Measurements from ENCODE around the gene GRAMD1B.
"Not testable (repeated sequence)": the region's sequence is repeated elsewhere in the genome, so short reads cannot be mapped to it uniquely, and the experiment has no call there.

Gene GRAMD1B

DNA sequence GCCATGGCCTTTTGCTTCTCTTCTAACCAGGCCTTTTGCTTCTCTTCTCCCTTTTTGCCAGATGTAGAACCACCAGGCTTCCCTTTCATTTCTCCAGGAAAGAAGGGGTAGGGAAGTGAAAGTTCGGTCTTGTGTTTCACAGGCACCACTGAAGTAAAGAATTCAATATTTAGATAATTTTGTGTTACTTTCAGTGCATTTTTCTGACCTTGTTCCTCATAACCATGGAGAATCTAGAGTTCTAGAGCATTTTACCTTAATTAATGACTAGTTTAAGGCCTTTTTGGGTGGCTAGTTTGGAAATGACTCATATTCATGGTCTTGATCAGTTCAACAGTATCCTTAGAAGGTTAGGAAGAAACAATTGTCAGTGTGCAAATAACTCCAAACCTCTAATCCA lies 22.7 kb downstream of the GRAMD1B start:
- Histone ChIP-seq H3K9me3 (ENCODE audit: control insufficient read depth, insufficient read depth, low read length) (no peaks in the 10 kb centered on the region), H3K4me1 (ENCODE audit: control insufficient read depth, low read length) (peaks cover 6% of the 10 kb centered on the region), H3F3A (ENCODE audit: control insufficient read depth, insufficient read depth) (no peaks in the 10 kb centered on the region), H3K36me3 (ENCODE audit: control insufficient read depth, low read length) (no peaks in the 10 kb centered on the region), H3K27ac (ENCODE audit: low read depth, low read length) (no peak overlapping the region), H3K9me2 (replicated peaks; ENCODE audit: control insufficient read depth, low read length) (no peaks in the 10 kb centered on the region), H4K20me1 (ENCODE audit: control insufficient read depth, insufficient read depth, low read depth, low read length) (no peaks in the 10 kb centered on the region), H3K4me3 (ENCODE audit: low read length) (no peak overlapping the region), H3K4me2 (ENCODE audit: low read length) (no peak overlapping the region), H3K79me2 (ENCODE audit: control insufficient read depth, low read length) (no peaks in the 10 kb centered on the region), H3K27me3 (ENCODE audit: control insufficient read depth, low read length) (peaks cover 3% of the 10 kb centered on the region; the same call in 1 of the 2 replicates)
- no peak for TF ChIP-seq EZH2phosphoT487 (IDR thresholded peaks at IDR 0.05; ENCODE audit: borderline replicate concordance, low read length)
- TF ChIP-seq, protein P1, sequence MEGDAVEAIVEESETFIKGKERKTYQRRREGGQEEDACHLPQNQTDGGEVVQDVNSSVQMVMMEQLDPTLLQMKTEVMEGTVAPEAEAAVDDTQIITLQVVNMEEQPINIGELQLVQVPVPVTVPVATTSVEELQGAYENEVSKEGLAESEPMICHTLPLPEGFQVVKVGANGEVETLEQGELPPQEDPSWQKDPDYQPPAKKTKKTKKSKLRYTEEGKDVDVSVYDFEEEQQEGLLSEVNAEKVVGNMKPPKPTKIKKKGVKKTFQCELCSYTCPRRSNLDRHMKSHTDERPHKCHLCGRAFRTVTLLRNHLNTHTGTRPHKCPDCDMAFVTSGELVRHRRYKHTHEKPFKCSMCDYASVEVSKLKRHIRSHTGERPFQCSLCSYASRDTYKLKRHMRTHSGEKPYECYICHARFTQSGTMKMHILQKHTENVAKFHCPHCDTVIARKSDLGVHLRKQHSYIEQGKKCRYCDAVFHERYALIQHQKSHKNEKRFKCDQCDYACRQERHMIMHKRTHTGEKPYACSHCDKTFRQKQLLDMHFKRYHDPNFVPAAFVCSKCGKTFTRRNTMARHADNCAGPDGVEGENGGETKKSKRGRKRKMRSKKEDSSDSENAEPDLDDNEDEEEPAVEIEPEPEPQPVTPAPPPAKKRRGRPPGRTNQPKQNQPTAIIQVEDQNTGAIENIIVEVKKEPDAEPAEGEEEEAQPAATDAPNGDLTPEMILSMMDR (IDR thresholded peaks at IDR 0.05; ENCODE audit: low read depth, low read length, poor library complexity, severe bottlenecking), result no peak

DNA sequence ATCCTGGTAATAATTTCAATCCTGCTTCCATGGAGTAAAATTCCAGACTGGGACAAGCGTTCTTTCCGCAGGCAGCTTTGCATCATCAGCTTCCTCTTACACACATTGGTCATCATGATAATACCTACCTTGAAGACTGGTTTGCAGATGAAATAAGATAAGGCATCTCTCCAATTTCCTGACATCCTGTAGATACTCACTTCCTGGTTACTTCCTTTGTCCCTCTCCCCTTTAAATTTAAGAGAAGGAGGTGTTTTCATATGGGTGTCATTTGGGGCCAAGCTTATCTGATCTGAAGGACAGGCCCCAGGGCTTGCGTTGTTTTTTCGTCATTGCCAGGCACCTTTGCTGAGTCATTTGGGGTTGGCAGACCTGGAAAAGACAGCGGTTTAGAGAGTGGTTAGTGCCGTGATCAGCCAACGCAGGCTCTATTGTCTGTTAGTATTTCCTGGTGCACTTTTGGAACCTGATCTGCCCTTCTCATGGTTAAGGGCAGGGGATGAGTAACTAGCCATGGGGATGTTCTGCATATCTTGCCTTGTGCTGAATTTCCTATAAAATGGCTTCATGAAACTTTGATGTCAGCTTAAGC lies 24.1 kb downstream of the GRAMD1B start:
- H3K27me3 ChIP-seq (ENCODE audit: control insufficient read depth, low read length), result peaks cover 3% of the 10 kb centered on the region; the same call in 1 of the 2 replicates
- no peaks in the 10 kb centered on the region for H3F3A ChIP-seq (ENCODE audit: control insufficient read depth, insufficient read depth)
- H3K4me1 ChIP-seq (ENCODE audit: control insufficient read depth, low read length), result peaks cover 6% of the 10 kb centered on the region
- no peak for TF ChIP-seq EZH2phosphoT487 (IDR thresholded peaks at IDR 0.05; ENCODE audit: borderline replicate concordance, low read length)
- TF ChIP-seq, protein P1 (IDR thresholded peaks at IDR 0.05; ENCODE audit: low read depth, low read length, poor library complexity, severe bottlenecking), result no peak
- H3K9me2 ChIP-seq (replicated peaks; ENCODE audit: control insufficient read depth, low read length), result no peaks in the 10 kb centered on the region
- H3K27ac ChIP-seq (ENCODE audit: low read depth, low read length), result no peak overlapping the region
- no peaks in the 10 kb centered on the region for H3K79me2 ChIP-seq (ENCODE audit: control insufficient read depth, low read length)
- no peak overlapping the region for H3K4me3 ChIP-seq (ENCODE audit: low read length)
- H3K36me3 ChIP-seq (ENCODE audit: control insufficient read depth, low read length), result no peaks in the 10 kb centered on the region
- H3K9me3 ChIP-seq (ENCODE audit: control insufficient read depth, insufficient read depth, low read length), result no peaks in the 10 kb centered on the region
- H4K20me1 ChIP-seq (ENCODE audit: control insufficient read depth, insufficient read depth, low read depth, low read length), result no peaks in the 10 kb centered on the region
- H3K4me2 ChIP-seq (ENCODE audit: low read length), result no peak overlapping the region

GRCh38 chr11:123454796-123455195 lies 24.7 kb downstream of the GRAMD1B start:
- Histone ChIP-seq H3K79me2 (ENCODE audit: control insufficient read depth, low read length) (no peaks in the 10 kb centered on the region), H3K9me2 (replicated peaks; ENCODE audit: control insufficient read depth, low read length) (no peaks in the 10 kb centered on the region), H4K20me1 (ENCODE audit: control insufficient read depth, insufficient read depth, low read depth, low read length) (no peaks in the 10 kb centered on the region), H3K9me3 (ENCODE audit: control insufficient read depth, insufficient read depth, low read length) (no peaks in the 10 kb centered on the region), H3K4me3 (ENCODE audit: low read length) (no peak overlapping the region), H3K27ac (ENCODE audit: low read depth, low read length) (no peak overlapping the region), H3F3A (ENCODE audit: control insufficient read depth, insufficient read depth) (no peaks in the 10 kb centered on the region), H3K27me3 (ENCODE audit: control insufficient read depth, low read length) (peaks cover 3% of the 10 kb centered on the region; the same call in 1 of the 2 replicates), H3K36me3 (ENCODE audit: control insufficient read depth, low read length) (no peaks in the 10 kb centered on the region), H3K4me2 (ENCODE audit: low read length) (no peak overlapping the region), H3K4me1 (ENCODE audit: control insufficient read depth, low read length) (peaks cover 6% of the 10 kb centered on the region)
- no peak for TF ChIP-seq EZH2phosphoT487 (IDR thresholded peaks at IDR 0.05; ENCODE audit: borderline replicate concordance, low read length)
- TF ChIP-seq, protein P1 (IDR thresholded peaks at IDR 0.05; ENCODE audit: low read depth, low read length, poor library complexity, severe bottlenecking), result no peak

GRCh38 chr11:123456448-123456847 lies 26.4 kb downstream of the GRAMD1B start:
- not testable (repeated sequence) for H4K20me1 ChIP-seq (ENCODE audit: control insufficient read depth, insufficient read depth, low read depth, low read length); H3K4me3 ChIP-seq (ENCODE audit: low read length); H3K79me2 ChIP-seq (ENCODE audit: control insufficient read depth, low read length); H3K9me3 ChIP-seq (ENCODE audit: control insufficient read depth, insufficient read depth, low read length); H3K4me2 ChIP-seq (ENCODE audit: low read length); H3K27ac ChIP-seq (ENCODE audit: low read depth, low read length); H3K36me3 ChIP-seq (ENCODE audit: control insufficient read depth, low read length); H3K4me1 ChIP-seq (ENCODE audit: control insufficient read depth, low read length); H3F3A ChIP-seq (ENCODE audit: control insufficient read depth, insufficient read depth); H3K27me3 ChIP-seq (ENCODE audit: control insufficient read depth, low read length); H3K9me2 ChIP-seq (replicated peaks; ENCODE audit: control insufficient read depth, low read length)

Measured in DOHH2 (cell line).